Loucy (cell line): ENCODE data around the gene MPZL1.

ENCODE experiments used
- H2AFZ ChIP-seq: fragments of 200-600 bp; sonication (generic); 2 replicates; pipeline ENCODE4 v1.6.0; 2016; ENCODE audit warnings: antibody characterized with exemption, mild to moderate bottlenecking, low read length, moderate library complexity
- H3F3A ChIP-seq: fragments of 200-600 bp; 2 replicates; pipeline ENCODE4 v1.6.0; 2016; ENCODE audit warnings: antibody characterized with exemption, low read depth, mild to moderate bottlenecking
- H3K27me3 ChIP-seq: fragments of 200-600 bp; sonication (generic); 2 replicates; pipeline ENCODE4 v1.6.1; 2014; ENCODE audit warnings: low read length, mild to moderate bottlenecking; ENCODE audit not compliant: insufficient read depth, poor library complexity, severe bottlenecking
- H3K36me3 ChIP-seq: fragments of 200-600 bp; sonication (generic); 2 replicates; pipeline ENCODE4 v1.6.1; 2016; ENCODE audit warnings: low read length; ENCODE audit not compliant: insufficient read depth
- H3K4me1 ChIP-seq: fragments of 200-600 bp; sonication (generic); 2 replicates; pipeline ENCODE4 v1.5.1; 2014; ENCODE audit warnings: low read length, mild to moderate bottlenecking; ENCODE audit not compliant: insufficient read depth, poor library complexity, severe bottlenecking
- H3K4me2 ChIP-seq: fragments of 200-600 bp; sonication (generic); 2 replicates; pipeline ENCODE4 v1.6.0; 2014; ENCODE audit warnings: antibody characterized with exemption, low read length, low read depth, mild to moderate bottlenecking; ENCODE audit not compliant: poor library complexity, severe bottlenecking
- H3K4me3 ChIP-seq: fragments of 200-600 bp; sonication (generic); 2 replicates; pipeline ENCODE4 v1.5.1; 2014; ENCODE audit warnings: low read length, mild to moderate bottlenecking, mixed read lengths; ENCODE audit not compliant: poor library complexity, severe bottlenecking
- H3K79me2 ChIP-seq: fragments of 200-600 bp; sonication (generic); 2 replicates; pipeline ENCODE4 v1.6.1; 2014; ENCODE audit warnings: low read length; ENCODE audit not compliant: insufficient read depth
- H3K9ac ChIP-seq: fragments of 200-600 bp; sonication (generic); 2 replicates; pipeline ENCODE4 v1.6.0; 2014; ENCODE audit warnings: mild to moderate bottlenecking, low read depth, low read length, moderate library complexity; ENCODE audit not compliant: poor library complexity, severe bottlenecking
- H3K9me2 ChIP-seq: fragments of 200-600 bp; sonication (generic); replicated peaks from 2 replicates; pipeline ENCODE4 v1.6.1; 2016; ENCODE audit warnings: low read depth, low read length, mixed read lengths
- H3K9me3 ChIP-seq: fragments of 200-600 bp; sonication (generic); 2 replicates; pipeline ENCODE4 v1.6.1; 2014; ENCODE audit warnings: mild to moderate bottlenecking, antibody characterized with exemption, low read length, low read depth; ENCODE audit not compliant: insufficient read depth
- H4K20me1 ChIP-seq: fragments of 200-600 bp; sonication (generic); 2 replicates; pipeline ENCODE4 v1.6.0; 2014; ENCODE audit warnings: antibody characterized with exemption, low read length, mild to moderate bottlenecking; ENCODE audit not compliant: insufficient read depth, poor library complexity, severe bottlenecking
- CTCF ChIP-seq: fragments of 200-600 bp; sonication (generic); conservative IDR thresholded peaks from 2 replicates; pipeline ENCODE4 v1.5.1; 2014; ENCODE audit warnings: mild to moderate bottlenecking, antibody characterized with exemption, low read length
- EZH2phosphoT487 ChIP-seq: fragments of 200-600 bp; IDR thresholded peaks from 2 replicates; pipeline ENCODE4 v1.6.1; 2018; ENCODE audit warnings: antibody characterized with exemption, mild to moderate bottlenecking, moderate library complexity, borderline replicate concordance

Gene MPZL1

GRCh38 chr1:167821356-167821685 is 99.5 kb downstream of the MPZL1 start:
- Histone ChIP-seq H3K4me3 (no peak overlapping the region), H2AFZ (no peak overlapping the region; the same call in 1 of the 2 replicates), H3K9ac (no peak overlapping the region), H3K9me3 (no peaks in the 10 kb centered on the region), H3K79me2 (no peaks in the 10 kb centered on the region), H3K9me2 (no peaks in the 10 kb centered on the region), H3K4me1 (peaks cover 11% of the 10 kb centered on the region), H3F3A (no peaks in the 10 kb centered on the region), H4K20me1 (no peaks in the 10 kb centered on the region), H3K4me2 (no peak overlapping the region), H3K36me3 (no peaks in the 10 kb centered on the region), H3K27me3 (no peaks in the 10 kb centered on the region)
- TF ChIP-seq CTCF (no peak), EZH2phosphoT487 (no peak)

- Histone ChIP-seq H3K79me2 (no peaks in the 10 kb centered on the region), H2AFZ (peak overlapping the region; percentile 3; the same call in 1 of the 2 replicates), H3K4me2 (peak overlapping the region; percentile 28), H3K9me2 (no peaks in the 10 kb centered on the region), H3K36me3 (no peaks in the 10 kb centered on the region), H3K9ac (no peak overlapping the region), H3F3A (no peaks in the 10 kb centered on the region), H3K9me3 (no peaks in the 10 kb centered on the region), H3K4me3 (no peak overlapping the region), H4K20me1 (no peaks in the 10 kb centered on the region), H3K27me3 (no peaks in the 10 kb centered on the region), H3K4me1 (peaks cover 11% of the 10 kb centered on the region)
- TF ChIP-seq CTCF (no peak), EZH2phosphoT487 (no peak)
Observed at GRCh38 chr1:167821969-167822685, 100.3 kb downstream of the MPZL1 start.

GRCh38 chr1:167824163-167824794 is 102.5 kb downstream of the MPZL1 start:
- H3F3A ChIP-seq = no peaks in the 10 kb centered on the region
- no peak for TF ChIP-seq CTCF
- no peak for TF ChIP-seq EZH2phosphoT487
- no peaks in the 10 kb centered on the region for H4K20me1 ChIP-seq
- H3K27me3 ChIP-seq = no peaks in the 10 kb centered on the region
- H3K9me3 ChIP-seq = no peaks in the 10 kb centered on the region
- no peak overlapping the region for H3K9ac ChIP-seq
- no peaks in the 10 kb centered on the region for H3K9me2 ChIP-seq
- H3K4me3 ChIP-seq = no peak overlapping the region
- H2AFZ ChIP-seq = no peak overlapping the region
- H3K79me2 ChIP-seq = no peaks in the 10 kb centered on the region
- no peak overlapping the region for H3K4me2 ChIP-seq
- H3K36me3 ChIP-seq = no peaks in the 10 kb centered on the region
- H3K4me1 ChIP-seq = peaks cover 11% of the 10 kb centered on the region
